ENCODE results near the gene NDRG2.

NDRG2 gene

DNA sequence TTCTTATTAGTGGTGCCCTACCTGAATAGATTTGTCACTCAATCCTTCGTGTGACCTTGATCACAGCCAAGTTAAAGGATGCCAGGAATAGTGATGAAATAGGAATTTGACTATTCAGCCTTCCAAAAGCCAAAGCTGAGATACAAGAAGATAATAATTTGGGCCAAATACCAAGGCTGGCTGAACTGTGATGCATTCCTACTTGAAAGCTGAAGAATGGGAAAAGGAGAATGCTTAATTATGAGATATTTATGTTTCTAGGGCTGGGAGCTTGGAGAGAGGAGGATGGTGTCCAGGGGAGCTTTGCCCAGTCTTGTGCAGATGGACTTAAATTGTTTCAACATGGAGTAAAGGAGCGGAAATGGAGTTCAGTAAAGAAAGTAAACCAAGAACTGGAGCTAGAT lies 22.5 kb upstream of the NDRG2 start:
- Histone ChIP-seq H3K79me2 (ENCODE audit: insufficient read depth, low read length) (no peaks in the 10 kb centered on the region), H3K9me3 (ENCODE audit: insufficient read depth, low read length) (no peaks in the 10 kb centered on the region), H3K36me3 (ENCODE audit: low read length) (no peaks in the 10 kb centered on the region), H2AFZ (ENCODE audit: low read depth, low read length, severe bottlenecking) (no peak overlapping the region), H3K4me3 (ENCODE audit: insufficient read depth, low read length, poor library complexity, severe bottlenecking) (no peak overlapping the region), H3K27me3 (ENCODE audit: low read length) (no peaks in the 10 kb centered on the region), H3F3A (ENCODE audit: insufficient read depth) (no peaks in the 10 kb centered on the region), H3K4me2 (ENCODE audit: low read depth, low read length, poor library complexity, severe bottlenecking) (no peak overlapping the region), H3K9me2 (replicated peaks; ENCODE audit: insufficient read depth, low read length) (no peaks in the 10 kb centered on the region), H3K9ac (ENCODE audit: low read length) (no peak overlapping the region), H4K20me1 (ENCODE audit: low read depth, low read length) (no peaks in the 10 kb centered on the region), H3K27ac (ENCODE audit: low read depth, low read length) (no peak overlapping the region)
- TF ChIP-seq, protein P1, sequence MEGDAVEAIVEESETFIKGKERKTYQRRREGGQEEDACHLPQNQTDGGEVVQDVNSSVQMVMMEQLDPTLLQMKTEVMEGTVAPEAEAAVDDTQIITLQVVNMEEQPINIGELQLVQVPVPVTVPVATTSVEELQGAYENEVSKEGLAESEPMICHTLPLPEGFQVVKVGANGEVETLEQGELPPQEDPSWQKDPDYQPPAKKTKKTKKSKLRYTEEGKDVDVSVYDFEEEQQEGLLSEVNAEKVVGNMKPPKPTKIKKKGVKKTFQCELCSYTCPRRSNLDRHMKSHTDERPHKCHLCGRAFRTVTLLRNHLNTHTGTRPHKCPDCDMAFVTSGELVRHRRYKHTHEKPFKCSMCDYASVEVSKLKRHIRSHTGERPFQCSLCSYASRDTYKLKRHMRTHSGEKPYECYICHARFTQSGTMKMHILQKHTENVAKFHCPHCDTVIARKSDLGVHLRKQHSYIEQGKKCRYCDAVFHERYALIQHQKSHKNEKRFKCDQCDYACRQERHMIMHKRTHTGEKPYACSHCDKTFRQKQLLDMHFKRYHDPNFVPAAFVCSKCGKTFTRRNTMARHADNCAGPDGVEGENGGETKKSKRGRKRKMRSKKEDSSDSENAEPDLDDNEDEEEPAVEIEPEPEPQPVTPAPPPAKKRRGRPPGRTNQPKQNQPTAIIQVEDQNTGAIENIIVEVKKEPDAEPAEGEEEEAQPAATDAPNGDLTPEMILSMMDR (IDR thresholded peaks at IDR 0.05; ENCODE audit: insufficient read depth, low read length, poor library complexity, severe bottlenecking): no peak
- TF ChIP-seq EZH2phosphoT487 (conservative IDR thresholded peaks at IDR 0.05; ENCODE audit: low read length): no peak

DNA sequence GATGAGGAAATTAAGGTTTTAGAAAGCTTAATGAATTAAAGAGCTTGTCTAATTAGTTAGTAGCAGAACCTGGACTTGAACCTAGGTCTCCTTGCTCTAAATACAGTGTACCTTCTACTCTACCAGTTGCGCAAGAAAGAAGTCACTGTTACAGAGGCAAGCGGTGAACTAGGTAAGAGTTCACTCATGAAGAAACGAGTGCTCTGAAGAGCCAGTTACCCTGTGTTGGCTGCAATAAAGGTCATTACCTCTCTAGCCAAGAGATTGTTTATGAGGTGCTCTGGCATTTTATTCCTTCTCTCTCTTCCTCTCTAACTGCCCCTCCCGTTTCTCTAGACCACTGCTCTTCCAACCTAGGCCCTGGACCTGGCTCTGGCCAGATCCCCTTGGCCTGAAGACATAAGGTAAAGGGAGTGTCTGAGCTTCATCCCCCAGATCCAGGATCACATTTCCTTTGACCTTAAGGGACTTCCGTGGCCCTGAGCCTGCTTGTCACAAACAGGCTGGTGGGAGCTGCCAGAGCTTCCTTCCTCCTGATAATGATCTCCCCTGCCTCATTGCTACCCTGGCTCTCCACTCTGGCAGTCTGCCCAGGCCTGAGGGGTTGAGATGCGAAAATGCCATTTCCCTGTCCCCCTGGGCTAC lies 19.2 kb upstream of the NDRG2 start:
- Histone ChIP-seq H4K20me1 (ENCODE audit: low read depth, low read length) (no peaks in the 10 kb centered on the region), H3F3A (ENCODE audit: insufficient read depth) (no peaks in the 10 kb centered on the region), H3K27ac (ENCODE audit: low read depth, low read length) (no peak overlapping the region), H3K79me2 (ENCODE audit: insufficient read depth, low read length) (no peaks in the 10 kb centered on the region), H3K9me3 (ENCODE audit: insufficient read depth, low read length) (no peaks in the 10 kb centered on the region), H3K27me3 (ENCODE audit: low read length) (no peaks in the 10 kb centered on the region), H3K36me3 (ENCODE audit: low read length) (no peaks in the 10 kb centered on the region), H3K4me3 (ENCODE audit: insufficient read depth, low read length, poor library complexity, severe bottlenecking) (no peak overlapping the region), H2AFZ (ENCODE audit: low read depth, low read length, severe bottlenecking) (no peak overlapping the region), H3K9ac (ENCODE audit: low read length) (no peak overlapping the region), H3K9me2 (replicated peaks; ENCODE audit: insufficient read depth, low read length) (no peaks in the 10 kb centered on the region), H3K4me2 (ENCODE audit: low read depth, low read length, poor library complexity, severe bottlenecking) (no peak overlapping the region)
- TF ChIP-seq, protein P1 (IDR thresholded peaks at IDR 0.05; ENCODE audit: insufficient read depth, low read length, poor library complexity, severe bottlenecking): no peak
- no peak for TF ChIP-seq EZH2phosphoT487 (conservative IDR thresholded peaks at IDR 0.05; ENCODE audit: low read length)

DNA sequence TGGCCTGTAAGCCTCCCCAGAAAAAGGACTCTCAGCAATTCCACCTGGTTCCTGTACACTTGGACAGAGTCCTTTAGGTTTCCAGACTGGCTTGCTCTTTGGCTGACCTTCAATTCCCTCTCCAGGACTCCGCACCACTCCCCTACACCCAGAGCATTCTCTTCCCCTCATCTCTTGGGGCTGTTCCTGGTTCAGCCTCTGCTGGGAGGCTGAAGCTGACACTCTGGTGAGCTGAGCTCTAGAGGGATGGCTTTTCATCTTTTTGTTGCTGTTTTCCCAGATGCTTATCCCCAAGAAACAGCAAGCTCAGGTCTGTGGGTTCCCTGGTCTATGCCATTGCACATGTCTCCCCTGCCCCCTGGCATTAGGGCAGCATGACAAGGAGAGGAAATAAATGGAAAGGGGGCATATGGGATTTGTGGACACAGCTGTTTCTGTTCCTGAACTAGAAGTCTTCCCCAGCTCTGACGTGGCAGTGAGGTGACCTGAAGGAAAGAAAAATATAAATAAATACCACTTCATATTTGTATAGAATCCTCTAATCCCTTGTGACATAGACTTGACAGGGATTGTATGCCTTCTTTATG lies 18.6 kb upstream of the NDRG2 start:
- H3K9ac ChIP-seq (ENCODE audit: low read length): no peak overlapping the region

More for the DNA sequence above, 18.6 kb upstream of the NDRG2 start:
- H3K36me3 ChIP-seq (ENCODE audit: low read length): no peaks in the 10 kb centered on the region
- H3F3A ChIP-seq (ENCODE audit: insufficient read depth): no peaks in the 10 kb centered on the region
- no peaks in the 10 kb centered on the region for H3K9me2 ChIP-seq (replicated peaks; ENCODE audit: insufficient read depth, low read length)
- no peaks in the 10 kb centered on the region for H3K27me3 ChIP-seq (ENCODE audit: low read length)
- no peaks in the 10 kb centered on the region for H4K20me1 ChIP-seq (ENCODE audit: low read depth, low read length)
- no peak for TF ChIP-seq EZH2phosphoT487 (conservative IDR thresholded peaks at IDR 0.05; ENCODE audit: low read length)
- TF ChIP-seq, protein P1 (IDR thresholded peaks at IDR 0.05; ENCODE audit: insufficient read depth, low read length, poor library complexity, severe bottlenecking): no peak
- H3K27ac ChIP-seq (ENCODE audit: low read depth, low read length): no peak overlapping the region
- H3K79me2 ChIP-seq (ENCODE audit: insufficient read depth, low read length): no peaks in the 10 kb centered on the region
- H3K4me2 ChIP-seq (ENCODE audit: low read depth, low read length, poor library complexity, severe bottlenecking): no peak overlapping the region
- H2AFZ ChIP-seq (ENCODE audit: low read depth, low read length, severe bottlenecking): no peak overlapping the region
- H3K4me3 ChIP-seq (ENCODE audit: insufficient read depth, low read length, poor library complexity, severe bottlenecking): no peak overlapping the region
- H3K9me3 ChIP-seq (ENCODE audit: insufficient read depth, low read length): no peaks in the 10 kb centered on the region
